Stimulated activated CD4-positive, alpha-beta T cell treated with anti-CD3 and anti-CD28 coated beads, TNF-alpha, amount 100 ng/mL, for 4 hours (primary cell): ENCODE measurements around the gene ZNF25.
"Not testable (repeated sequence)": the region's sequence is repeated elsewhere in the genome, so short reads cannot be mapped to it uniquely, and the experiment has no call there.

Experiments used
- DNase-seq, 3 experiments: peaks; one replicate each; pipeline ENCODE4 v3.0.0-alpha.2; 2020; ENCODE audit warnings: low read depth in 3 of 3

Gene ZNF25

GRCh38 chr10:37976091-37976879 lies at the start of gene ZNF25:
Gene ZNF25 (minus strand): TSS chr10:37976647. CDS start chr10:37971722, 4,925 bp downstream.
- DNase-seq = peak; percentile 92 to 95 (median 95)

GRCh38 chr10:38025283-38025682 lies 48.8 kb upstream of the ZNF25 start:
- DNase-seq = no peak

- DNase-seq = not testable (repeated sequence)
Observed at GRCh38 chr10:38019124-38019523, 42.7 kb upstream of the ZNF25 start.

- no peak for DNase-seq
Observed at GRCh38 chr10:38016354-38016753, 39.9 kb upstream of the ZNF25 start.

GRCh38 chr10:38010119-38010903 lies 33.9 kb upstream of the ZNF25 start, which contains the start of gene ZNF33A:
Gene ZNF33A (plus strand): TSS chr10:38010675. CDS start chr10:38012342, 1,667 bp downstream.
- peak; percentile 82 to 85 (median 83) for DNase-seq

GRCh38 chr10:38007991-38008390 lies 31.5 kb upstream of the ZNF25 start:
- no peak for DNase-seq

- DNase-seq = no peak
Observed at GRCh38 chr10:38007551-38007950, 31.1 kb upstream of the ZNF25 start.

GRCh38 chr10:38003588-38003987 lies 27.1 kb upstream of the ZNF25 start:
- DNase-seq = no peak

- DNase-seq = no peak
Observed at GRCh38 chr10:38003026-38003425, 26.6 kb upstream of the ZNF25 start.

GRCh38 chr10:38000474-38000873 lies 24.0 kb upstream of the ZNF25 start:
- DNase-seq = not testable (repeated sequence)

GRCh38 chr10:37998920-37999319 lies 22.5 kb upstream of the ZNF25 start:
- not testable (repeated sequence) for DNase-seq

- DNase-seq = no peak
Observed at GRCh38 chr10:37992083-37992482, 15.6 kb upstream of the ZNF25 start.

- no peak for DNase-seq
Observed at GRCh38 chr10:37991655-37992054, 15.2 kb upstream of the ZNF25 start.

- DNase-seq = no peak
Observed at GRCh38 chr10:37976880-37977203, 395 bp upstream of the ZNF25 start.

- DNase-seq = no peak
Observed at GRCh38 chr10:37975401-37975991, 951 bp downstream of the ZNF25 start.

- no peak for DNase-seq
Observed at GRCh38 chr10:37972396-37972795, 4.1 kb downstream of the ZNF25 start.

GRCh38 chr10:37965006-37965405 lies 11.4 kb downstream of the ZNF25 start:
- no peak for DNase-seq

- DNase-seq = no peak
Observed at GRCh38 chr10:37960591-37961137, 15.8 kb downstream of the ZNF25 start.

- DNase-seq = no peak
Observed at GRCh38 chr10:37957841-37958240, 18.6 kb downstream of the ZNF25 start.

- no peak for DNase-seq
Observed at GRCh38 chr10:37952926-37953325, 23.5 kb downstream of the ZNF25 start.

GRCh38 chr10:37952043-37952755 lies 24.2 kb downstream of the ZNF25 start:
- no peak for DNase-seq

- no peak for DNase-seq
Observed at GRCh38 chr10:37948210-37948609, 28.2 kb downstream of the ZNF25 start.
